SK-N-SH (cell line): Measurements from ENCODE around the gene LARGE1. TPM values are rescaled to one million over a fixed set of nuclear protein-coding genes. Genes with fewer than 3 reads are reported as not detected.

Experiments used
- CTCF ChIA-PET: fragments of 300-600, 350-600 bp; formaldehyde crosslinking; extraction: SDS; loops from one replicate; lab custom pipeline; 2021; lab: Yijun Ruan, JAX
- POLR2A ChIA-PET: fragments of 350-600 bp; sonication (Branson Sonifier 250); formaldehyde crosslinking; extraction: SDS; loops from one replicate; lab custom pipeline; 2020; ENCODE audit warnings: antibody characterized with exemption, inconsistent platforms; lab: Yijun Ruan, JAX
- DNase-seq: peaks from one replicate; pipeline ENCODE4 v3.0.0; 2012
- H2AFZ ChIP-seq: fragments of 200-600 bp; sonication (generic); 2 replicates; pipeline ENCODE4 v1.8.1; 2016; ENCODE audit warnings: antibody characterized with exemption, mild to moderate bottlenecking, low read depth
- H3F3A ChIP-seq: fragments of 200-600 bp; sonication (generic); replicated peaks from 2 replicates; pipeline ENCODE3; 2016; ENCODE audit warnings: antibody characterized with exemption, mild to moderate bottlenecking; ENCODE audit not compliant: insufficient read depth
- H3K27ac ChIP-seq, 2 experiments: fragments of 200-500 bp in 1 of 2; fragments of 200-600 bp in 1 of 2; sonication (Bioruptor generic) in 1 of 2; sonication (generic), shearing (Covaris generic) in 1 of 2; 2 replicates each; pipeline versions ENCODE4 v1.5.1 to v1.6.1; 2014 to 2016; ENCODE audit warnings: low read depth in 2 of 2, inconsistent platforms in 1 of 2, low read length in 1 of 2, mild to moderate bottlenecking in 1 of 2, mixed read lengths in 1 of 2
- H3K27me3 ChIP-seq: fragments of 200-600 bp; sonication (generic), shearing (Covaris generic); 2 replicates; pipeline ENCODE4 v1.6.1; 2016; ENCODE audit warnings: mixed run types; ENCODE audit not compliant: insufficient read depth
- H3K36me3 ChIP-seq, 2 experiments: fragments of 200-500 bp in 1 of 2; fragments of 200-600 bp in 1 of 2; sonication (Bioruptor generic) in 1 of 2; sonication (generic) in 1 of 2; replicated peaks in 1 of 2; 2 replicates each; pipeline versions ENCODE3 to v1.5.1; 2014 to 2016; ENCODE audit warnings: low read length in 1 of 2, mild to moderate bottlenecking in 1 of 2; ENCODE audit not compliant: insufficient read depth in 2 of 2, control insufficient read depth in 1 of 2
- H3K4me1 ChIP-seq, 2 experiments: fragments of 200-500 bp in 1 of 2; fragments of 200-600 bp in 1 of 2; sonication (Bioruptor generic) in 1 of 2; sonication (generic), shearing (Covaris generic) in 1 of 2; 2 replicates each; pipeline versions ENCODE4 v1.5.1 to v1.6.1; 2014 to 2016; ENCODE audit warnings: low read depth in 1 of 2, low read length in 1 of 2, mixed run types in 1 of 2; ENCODE audit not compliant: insufficient read depth in 2 of 2, control insufficient read depth in 1 of 2
- H3K4me2 ChIP-seq: fragments of 200-600 bp; sonication (generic), shearing (Covaris generic); 2 replicates; pipeline ENCODE4 v1.6.1; 2017; ENCODE audit warnings: mixed run types
- H3K4me3 ChIP-seq, 2 experiments: fragments of 200-500 bp in 1 of 2; fragments of 200-600 bp in 1 of 2; sonication (Bioruptor generic) in 1 of 2; sonication (generic), shearing (Covaris generic) in 1 of 2; 2 replicates each; pipeline versions ENCODE4 v1.5.1 to v1.8.1; 2014 to 2016; ENCODE audit warnings: low read depth in 2 of 2, inconsistent platforms in 1 of 2, low read length in 1 of 2, mild to moderate bottlenecking in 1 of 2, mixed read lengths in 1 of 2, moderate library complexity in 1 of 2
- H3K79me2 ChIP-seq: fragments of 200-600 bp; sonication (generic); 2 replicates; pipeline ENCODE4 v1.8.1; 2017; ENCODE audit warnings: mild to moderate bottlenecking; ENCODE audit not compliant: insufficient read depth
- H3K9ac ChIP-seq: fragments of 200-600 bp; sonication (generic); 2 replicates; pipeline ENCODE4 v1.6.1; 2017; ENCODE audit warnings: mixed run types
- H3K9me2 ChIP-seq: fragments of 200-600 bp; sonication (generic); 2 replicates; pipeline ENCODE4 v1.6.1; 2017; ENCODE audit warnings: mixed run types
- H3K9me3 ChIP-seq: fragments of 200-600 bp; sonication (generic); 2 replicates; pipeline ENCODE4 v1.6.1; 2017; ENCODE audit warnings: mixed run types, mild to moderate bottlenecking, moderate library complexity
- H4K20me1 ChIP-seq: fragments of 200-600 bp; sonication (generic); 2 replicates; pipeline ENCODE4 v1.6.1; 2017; ENCODE audit warnings: mild to moderate bottlenecking, mixed run types; ENCODE audit not compliant: insufficient read depth
- GATA2 ChIP-seq: sonication (generic); formaldehyde crosslinking; IDR thresholded peaks from 2 replicates; pipeline ENCODE4 v1.5.0; 2020; ENCODE audit warnings: mild to moderate bottlenecking, missing genetic modification reagents
- IRF3 ChIP-seq: fragments of 150-350 bp; IDR thresholded peaks from 2 replicates; pipeline ENCODE4 v1.6.1; 2016; ENCODE audit warnings: mild to moderate bottlenecking, low read depth, low read length
- MXI1 ChIP-seq: IDR thresholded peaks from 2 replicates; pipeline ENCODE4 v1.6.1; 2012; ENCODE audit warnings: mild to moderate bottlenecking, low read depth, low read length, improper control_type of control experiment
- PBX3 ChIP-seq: IDR thresholded peaks from 2 replicates; pipeline ENCODE4; 2012
- REST ChIP-seq: IDR thresholded peaks from 2 replicates; pipeline ENCODE4 v1.6.1; 2012; ENCODE audit warnings: mild to moderate bottlenecking, low read depth, low read length, moderate library complexity
- SIN3A ChIP-seq: IDR thresholded peaks from 2 replicates; pipeline ENCODE4 v1.6.1; 2012; ENCODE audit warnings: low read depth, mild to moderate bottlenecking, low read length, moderate library complexity, borderline replicate concordance
- SMC3 ChIP-seq: IDR thresholded peaks from 2 replicates; pipeline ENCODE4 v1.6.1; 2012; ENCODE audit warnings: low read depth, low read length, improper control_type of control experiment
- TCF12 ChIP-seq: IDR thresholded peaks from 2 replicates; pipeline ENCODE4 v1.4.0; 2012
- TEAD4 ChIP-seq: IDR thresholded peaks from 2 replicates; pipeline ENCODE4 v1.4.0; 2012; ENCODE audit warnings: mild to moderate bottlenecking, borderline replicate concordance; ENCODE audit not compliant: insufficient read depth
- WGBS: methylation state at CpG from one replicate; pipeline ENCODE4 v1.1.6; 2017; ENCODE audit warnings: low lambda C conversion rate; 5-methylcytosine and 5-hydroxymethylcytosine counted together
- polyA plus RNA-seq, 3 experiments: library from polyadenylated mRNA; depleted of rRNA; stranded (reverse); fragments of >200 nt; gene quantifications; 2 replicates each; pipeline ENCODE4 v1.2.3, GENCODE V29; 2012

The LARGE1 gene
- polyA plus RNA-seq, 1 of the 3 experiments (the other 2 are of a cell fraction) = 1.1 TPM

- TF ChIP-seq SIN3A = no peak
- no peak for TF ChIP-seq IRF3
- no peak for TF ChIP-seq TEAD4
Observed at GRCh38 chr22:33779243-33779642, 141.0 kb downstream of the LARGE1 start (continued).

GRCh38 chr22:33776491-33776890 is 143.8 kb downstream of the LARGE1 start:
- H3K9ac ChIP-seq = no peak overlapping the region
- no peak overlapping the region for H3K4me2 ChIP-seq
- no peak overlapping the region for H2AFZ ChIP-seq
- no peaks in the 10 kb centered on the region for H4K20me1 ChIP-seq
- DNase-seq = no peak
- CTCF ChIA-PET = no interaction called here
- H3K4me1 ChIP-seq = peaks cover 0 to 2% of the 10 kb centered on the region in 2 experiments; a peak in 1 of 4 replicates
- no peaks in the 10 kb centered on the region for H3K36me3 ChIP-seq
- POLR2A ChIA-PET = no interaction called here
- no peaks in the 10 kb centered on the region for H3K27me3 ChIP-seq
- H3K27ac ChIP-seq = no peak overlapping the region
- no peaks in the 10 kb centered on the region for H3K9me2 ChIP-seq
- no peak overlapping the region for H3K4me3 ChIP-seq
- 64% methylated on average over 7 of the region's 7 CpGs for WGBS
- no peaks in the 10 kb centered on the region for H3K9me3 ChIP-seq
- H3F3A ChIP-seq = no peaks in the 10 kb centered on the region
- TF ChIP-seq IRF3 = no peak
- TF ChIP-seq MXI1 = no peak
- TF ChIP-seq SMC3 = no peak
- no peak for TF ChIP-seq GATA2 (CRISPR knock-in tag)
- no peak for TF ChIP-seq REST
- TF ChIP-seq TCF12 = no peak
- TF ChIP-seq PBX3 = no peak
- H3K79me2 ChIP-seq = no peaks in the 10 kb centered on the region
